GM19099 (cell line): ENCODE results near the gene IFNA5.

Experiments
- POLR2A ChIP-seq: IDR thresholded peaks from 3 replicates; pipeline ENCODE4 v1.6.1; 2011; ENCODE audit warnings: low read depth; ENCODE audit not compliant: insufficient read length; ENCODE audit errors: extremely low read depth

Gene IFNA5

DNA sequence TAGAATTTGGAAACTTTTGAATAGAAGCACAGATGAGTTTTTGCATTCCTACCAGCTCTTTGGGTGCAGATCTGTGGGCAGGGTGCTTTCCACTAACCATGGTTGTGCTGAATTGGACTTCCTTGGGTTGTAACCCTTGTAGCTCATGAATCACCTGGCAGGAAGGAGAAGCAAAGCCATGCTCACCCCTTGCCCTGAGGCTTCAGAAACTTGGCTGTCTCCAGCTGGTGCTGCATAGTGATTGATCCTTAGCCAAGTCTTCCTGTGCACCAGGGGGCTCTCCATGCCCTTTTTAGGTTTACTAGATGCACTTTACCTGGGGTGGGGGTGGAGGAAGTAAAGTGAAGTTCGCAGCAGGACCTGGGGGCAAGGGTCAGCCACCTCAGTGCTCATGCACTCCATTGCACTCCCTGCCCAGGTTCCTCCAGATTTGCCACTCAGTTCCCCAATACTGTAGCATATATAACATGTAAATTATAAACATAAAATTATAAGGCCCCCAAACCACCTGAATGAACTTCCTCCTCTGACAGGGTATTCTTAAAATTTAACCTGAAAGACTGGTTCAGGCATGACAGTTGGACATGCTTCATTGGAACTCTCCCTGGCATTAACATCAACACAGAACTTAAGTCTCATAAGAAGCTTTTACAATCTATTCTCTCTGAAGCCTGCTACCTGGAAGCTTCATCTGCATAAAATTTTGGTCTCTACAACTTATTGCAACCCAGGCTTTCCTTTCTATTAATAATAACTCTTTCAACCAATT lies 39.5 kb downstream of the IFNA5 start:
- no peak for TF ChIP-seq POLR2A

DNA sequence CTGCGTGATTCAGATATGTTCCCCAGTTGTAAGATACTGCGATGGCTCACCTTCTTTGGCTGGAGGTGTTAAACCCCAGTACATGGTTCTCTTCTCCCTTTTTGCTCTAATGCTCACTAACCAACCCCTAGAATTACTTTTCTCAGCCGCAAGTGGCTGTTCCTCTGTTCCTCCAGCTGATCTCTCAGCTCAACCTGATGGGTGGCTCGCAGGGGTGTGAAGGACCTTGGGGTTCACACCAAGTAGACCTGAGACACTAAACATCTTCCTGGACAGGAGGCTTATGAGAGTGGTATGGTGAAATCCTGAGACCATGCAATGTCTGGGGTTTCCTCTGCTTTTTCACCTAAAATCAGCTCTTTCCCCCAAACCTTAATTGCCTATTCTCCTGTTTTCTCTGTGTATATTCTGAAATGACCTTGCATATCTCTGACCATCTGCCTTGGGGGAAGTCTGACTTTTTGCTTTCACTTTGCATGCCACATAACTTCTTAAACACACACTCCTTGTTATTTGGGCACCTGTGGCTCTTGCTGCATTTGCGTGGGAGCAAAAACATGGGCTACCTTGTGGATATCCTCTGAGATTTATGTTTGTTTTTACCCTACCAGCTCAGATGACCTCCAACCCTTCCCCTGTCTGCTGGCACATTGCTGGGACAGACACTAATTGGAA lies 49.4 kb downstream of the IFNA5 start:
- no peak for TF ChIP-seq POLR2A
